ENCODE results near the gene SLCO4A1. TPM values are rescaled to one million over a fixed set of nuclear protein-coding genes. Genes with fewer than 3 reads are reported as not detected.

The SLCO4A1 gene
- total RNA-seq, 2 experiments from 2014 or later, result 40.5 to 43.4 TPM

GRCh38 chr20:62694106-62694505 is 51.8 kb downstream of the SLCO4A1 start:
- H3K27me3 Mint-ChIP-seq, result no peaks in the 10 kb centered on the region
- no peak overlapping the region for H3K27ac Mint-ChIP-seq
- ChIA-PET POLR2A (no interaction called here), CTCF (interaction anchor here (0.5 to 1.0 kb wide), 2 partner anchors 13 to 14 kb away, joined by 3 read pairs; no protein-coding TSS in a partner anchor)
- DNase-seq (no peak), ATAC-seq (no peak)
- no peaks in the 10 kb centered on the region for H3K9me3 Mint-ChIP-seq (ENCODE audit: low read depth)
- no peak overlapping the region for H3K4me3 Mint-ChIP-seq
- intact Hi-C loops (cut with DNase I, micrococcal nuclease), result no loop called here
- H3K4me1 Mint-ChIP-seq, result peaks cover 3% of the 10 kb centered on the region
- no peaks in the 10 kb centered on the region for H3K36me3 Mint-ChIP-seq (ENCODE audit: low read depth)

- Mint-ChIP-seq H3K9me3 (ENCODE audit: low read depth) (no peaks in the 10 kb centered on the region), H3K27ac (no peak overlapping the region), H3K4me1 (peaks cover 3% of the 10 kb centered on the region), H3K4me3 (no peak overlapping the region), H3K36me3 (ENCODE audit: low read depth) (no peaks in the 10 kb centered on the region), H3K27me3 (no peaks in the 10 kb centered on the region)
- DNase-seq (no peak), ATAC-seq (no peak)
- ChIA-PET POLR2A (no interaction called here), CTCF (interaction anchor here (0.6 to 1.0 kb wide), 3 partner anchors 12 to 97 kb away, joined by 3 read pairs; no protein-coding TSS in a partner anchor)
- intact Hi-C loops (cut with DNase I, micrococcal nuclease), result no loop called here
Measured at GRCh38 chr20:62694868-62695267, 52.6 kb downstream of the SLCO4A1 start.

GRCh38 chr20:62695448-62696414 is 53.4 kb downstream of the SLCO4A1 start:
- Mint-ChIP-seq H3K4me1 (peaks cover 3% of the 10 kb centered on the region), H3K27ac (no peak overlapping the region), H3K36me3 (ENCODE audit: low read depth) (no peaks in the 10 kb centered on the region), H3K4me3 (no peak overlapping the region), H3K9me3 (ENCODE audit: low read depth) (no peaks in the 10 kb centered on the region), H3K27me3 (no peaks in the 10 kb centered on the region)
- ChIA-PET POLR2A (no interaction called here), CTCF (no interaction called here)
- intact Hi-C loops (cut with DNase I, micrococcal nuclease), result no loop called here
- ATAC-seq (no peak), DNase-seq (no peak)

GRCh38 chr20:62696434-62696957 is 54.2 kb downstream of the SLCO4A1 start:
- ATAC-seq (no peak), DNase-seq (no peak)
- Mint-ChIP-seq H3K9me3 (ENCODE audit: low read depth) (no peaks in the 10 kb centered on the region), H3K4me1 (peaks cover 3% of the 10 kb centered on the region), H3K27ac (no peak overlapping the region), H3K4me3 (no peak overlapping the region), H3K27me3 (no peaks in the 10 kb centered on the region), H3K36me3 (ENCODE audit: low read depth) (no peaks in the 10 kb centered on the region)
- ChIA-PET POLR2A (no interaction called here), CTCF (no interaction called here)
- intact Hi-C loops (cut with DNase I, micrococcal nuclease), result no loop called here

- intact Hi-C loops (cut with DNase I, micrococcal nuclease), result no loop called here
- Mint-ChIP-seq H3K27me3 (no peaks in the 10 kb centered on the region), H3K27ac (no peak overlapping the region), H3K4me3 (no peak overlapping the region), H3K9me3 (ENCODE audit: low read depth) (no peaks in the 10 kb centered on the region), H3K4me1 (peaks cover 3% of the 10 kb centered on the region), H3K36me3 (ENCODE audit: low read depth) (no peaks in the 10 kb centered on the region)
- DNase-seq (no peak), ATAC-seq (no peak)
- POLR2A ChIA-PET, result no interaction called here
- CTCF ChIA-PET, result interaction anchor here (1.5 kb wide), 1 partner anchor 91 kb away, joined by 5 read pairs; no protein-coding TSS in a partner anchor
Measured at GRCh38 chr20:62696989-62697388, 54.7 kb downstream of the SLCO4A1 start.

GRCh38 chr20:62697468-62697912 is 55.2 kb downstream of the SLCO4A1 start:
- Mint-ChIP-seq H3K9me3 (ENCODE audit: low read depth) (no peaks in the 10 kb centered on the region), H3K4me1 (peaks cover 3% of the 10 kb centered on the region), H3K27ac (no peak overlapping the region), H3K4me3 (no peak overlapping the region), H3K27me3 (no peaks in the 10 kb centered on the region), H3K36me3 (ENCODE audit: low read depth) (no peaks in the 10 kb centered on the region)
- ATAC-seq (no peak), DNase-seq (no peak)
- intact Hi-C loops (cut with DNase I, micrococcal nuclease), result no loop called here
- CTCF ChIA-PET, result interaction anchor here (0.7 to 1.5 kb wide), 2 partner anchors 11 to 91 kb away, joined by 3 to 5 read pairs; no protein-coding TSS in a partner anchor
- POLR2A ChIA-PET, result no interaction called here

- Mint-ChIP-seq H3K9me3 (ENCODE audit: low read depth) (no peaks in the 10 kb centered on the region), H3K36me3 (ENCODE audit: low read depth) (no peaks in the 10 kb centered on the region), H3K4me1 (peaks cover 3% of the 10 kb centered on the region), H3K4me3 (no peak overlapping the region), H3K27me3 (no peaks in the 10 kb centered on the region), H3K27ac (no peak overlapping the region)
- ATAC-seq, result no peak
- DNase-seq, result no peak
- CTCF ChIA-PET, result interaction anchor here (1.5 kb wide), 1 partner anchor 90 kb away, joined by 5 read pairs; no protein-coding TSS in a partner anchor
- POLR2A ChIA-PET, result no interaction called here
- intact Hi-C loops (cut with DNase I, micrococcal nuclease), result no loop called here
Measured at GRCh38 chr20:62698231-62698630, 55.9 kb downstream of the SLCO4A1 start.

- no peaks in the 10 kb centered on the region for H3K36me3 Mint-ChIP-seq (ENCODE audit: low read depth)
- DNase-seq (no peak), ATAC-seq (no peak)
- no peak overlapping the region for H3K27ac Mint-ChIP-seq
- intact Hi-C loops (cut with DNase I, micrococcal nuclease), result no loop called here
- no peak overlapping the region for H3K4me3 Mint-ChIP-seq
- no peaks in the 10 kb centered on the region for H3K27me3 Mint-ChIP-seq
- no peaks in the 10 kb centered on the region for H3K9me3 Mint-ChIP-seq (ENCODE audit: low read depth)
- POLR2A ChIA-PET, result no interaction called here
- CTCF ChIA-PET, result no interaction called here
- peaks cover 5% of the 10 kb centered on the region for H3K4me1 Mint-ChIP-seq
Measured at GRCh38 chr20:62699296-62699695, 57.0 kb downstream of the SLCO4A1 start.

- Mint-ChIP-seq H3K4me1 (peaks cover 5% of the 10 kb centered on the region), H3K9me3 (ENCODE audit: low read depth) (no peaks in the 10 kb centered on the region), H3K36me3 (ENCODE audit: low read depth) (no peaks in the 10 kb centered on the region), H3K27ac (no peak overlapping the region), H3K27me3 (peaks cover under 1% of the 10 kb centered on the region), H3K4me3 (no peak overlapping the region)
- POLR2A ChIA-PET, result no interaction called here
- ATAC-seq, result no peak
- DNase-seq, result no peak
- intact Hi-C loops (cut with DNase I, micrococcal nuclease), result no loop called here
- CTCF ChIA-PET, result interaction anchor here (0.6 kb wide), 1 partner anchor 91 kb away, joined by 4 read pairs; no protein-coding TSS in a partner anchor
Measured at GRCh38 chr20:62699741-62700140, 57.4 kb downstream of the SLCO4A1 start.

- no peaks in the 10 kb centered on the region for H3K36me3 Mint-ChIP-seq (ENCODE audit: low read depth)
- no peaks in the 10 kb centered on the region for H3K9me3 Mint-ChIP-seq (ENCODE audit: low read depth)
- no peak overlapping the region for H3K4me3 Mint-ChIP-seq
- ChIA-PET POLR2A (no interaction called here), CTCF (interaction anchor here (0.6 kb wide), 1 partner anchor 91 kb away, joined by 4 read pairs; no protein-coding TSS in a partner anchor)
- peaks cover 5% of the 10 kb centered on the region for H3K4me1 Mint-ChIP-seq
- ATAC-seq, result no peak
- DNase-seq, result no peak
- intact Hi-C loops (cut with DNase I, micrococcal nuclease), result no loop called here
- peaks cover 2% of the 10 kb centered on the region for H3K27me3 Mint-ChIP-seq
- H3K27ac Mint-ChIP-seq, result no peak overlapping the region
Measured at GRCh38 chr20:62700261-62700930, 58.1 kb downstream of the SLCO4A1 start.

- Mint-ChIP-seq H3K9me3 (ENCODE audit: low read depth) (no peaks in the 10 kb centered on the region), H3K4me3 (no peak overlapping the region), H3K36me3 (ENCODE audit: low read depth) (no peaks in the 10 kb centered on the region), H3K27me3 (peaks cover 2% of the 10 kb centered on the region), H3K27ac (no peak overlapping the region), H3K4me1 (peaks cover 4% of the 10 kb centered on the region)
- ATAC-seq, result no peak
- POLR2A ChIA-PET, result no interaction called here
- DNase-seq, result no peak
- intact Hi-C loops (cut with DNase I, micrococcal nuclease), result no loop called here
- CTCF ChIA-PET, result no interaction called here
Measured at GRCh38 chr20:62701161-62702012, 59.1 kb downstream of the SLCO4A1 start.

Data from activated CD4-positive, alpha-beta T cell treated with anti-CD3 and anti-CD28 coated beads for 36 hours (primary cell).